Nephron progenitor cell (in vitro differentiated cells): ENCODE results near the gene ARHGAP24.
A peak's percentile ranks its signal among the peaks of the same experiment; 100 is the strongest.
"Not testable (repeated sequence)": the region's sequence is repeated elsewhere in the genome, so short reads cannot be mapped to it uniquely, and the experiment has no call there.

Source experiments
- DNase-seq: peaks from one replicate; pipeline ENCODE4 v3.0.0; 2021
- H3K27ac Mint-ChIP-seq: 2 replicates; pipeline ENCODE4 v1.8.0; 2021; ENCODE audit warnings: mild to moderate bottlenecking, moderate library complexity, mixed read lengths
- H3K27me3 Mint-ChIP-seq: 2 replicates; pipeline ENCODE4 v1.8.0; 2021; ENCODE audit warnings: mild to moderate bottlenecking, low read depth, mixed read lengths; ENCODE audit not compliant: poor library complexity
- H3K36me3 Mint-ChIP-seq: 2 replicates; pipeline ENCODE4 v1.8.0; 2021; ENCODE audit warnings: low read depth, mixed read lengths
- H3K4me1 Mint-ChIP-seq: 2 replicates; pipeline ENCODE4 v1.8.0; 2021; ENCODE audit warnings: mixed read lengths
- H3K4me3 Mint-ChIP-seq: 2 replicates; pipeline ENCODE4 v1.8.0; 2021; ENCODE audit warnings: mild to moderate bottlenecking, moderate library complexity, mixed read lengths
- H3K9me3 Mint-ChIP-seq: 2 replicates; pipeline ENCODE4 v1.8.0; 2021; ENCODE audit warnings: mild to moderate bottlenecking, moderate library complexity, mixed read lengths
- CTCF ChIP-seq: fragments of 200-600 bp; sonication (generic); IDR thresholded peaks from 2 replicates; pipeline ENCODE4 v1.5.0; 2021; ENCODE audit warnings: antibody characterized with exemption

ARHGAP24 gene

GRCh38 chr4:85901500-85901899, 426.6 kb downstream of the ARHGAP24 start:
- no peak for DNase-seq
- peaks cover 36% of the 10 kb centered on the region for H3K4me1 Mint-ChIP-seq
- H3K36me3 Mint-ChIP-seq, result peaks cover 30% of the 10 kb centered on the region
- no peak for TF ChIP-seq CTCF
- H3K27ac Mint-ChIP-seq, result no peak overlapping the region
- H3K27me3 Mint-ChIP-seq, result no peaks in the 10 kb centered on the region
- H3K9me3 Mint-ChIP-seq, result peaks cover 6% of the 10 kb centered on the region
- H3K4me3 Mint-ChIP-seq, result no peak overlapping the region

GRCh38 chr4:85902647-85903046, 427.7 kb downstream of the ARHGAP24 start:
- not testable (repeated sequence) for H3K9me3 Mint-ChIP-seq, H3K27me3 Mint-ChIP-seq, DNase-seq, H3K27ac Mint-ChIP-seq, H3K4me3 Mint-ChIP-seq
- peaks cover 25% of the 10 kb centered on the region for H3K4me1 Mint-ChIP-seq
- H3K36me3 Mint-ChIP-seq, result peaks cover 39% of the 10 kb centered on the region

- Mint-ChIP-seq H3K36me3 (peaks cover 44% of the 10 kb centered on the region), H3K4me3 (no peak overlapping the region), H3K27me3 (no peaks in the 10 kb centered on the region), H3K9me3 (peaks cover 6% of the 10 kb centered on the region), H3K4me1 (peaks cover 25% of the 10 kb centered on the region), H3K27ac (no peak overlapping the region)
- no peak for TF ChIP-seq CTCF
- DNase-seq, result no peak
Measured at GRCh38 chr4:85905761-85906160, 430.8 kb downstream of the ARHGAP24 start.

- TF ChIP-seq CTCF, result no peak
- H3K4me1 Mint-ChIP-seq, result peaks cover 25% of the 10 kb centered on the region
- H3K27ac Mint-ChIP-seq, result no peak overlapping the region
- H3K36me3 Mint-ChIP-seq, result peaks cover 31% of the 10 kb centered on the region
- no peaks in the 10 kb centered on the region for H3K27me3 Mint-ChIP-seq
- H3K4me3 Mint-ChIP-seq, result no peak overlapping the region
- peaks cover 3% of the 10 kb centered on the region for H3K9me3 Mint-ChIP-seq
- no peak for DNase-seq
Measured at GRCh38 chr4:85907001-85907400, 432.1 kb downstream of the ARHGAP24 start.

GRCh38 chr4:85909851-85910250, 434.9 kb downstream of the ARHGAP24 start:
- H3K9me3 Mint-ChIP-seq, result no peaks in the 10 kb centered on the region
- H3K4me1 Mint-ChIP-seq, result peaks cover 16% of the 10 kb centered on the region
- no peak overlapping the region for H3K4me3 Mint-ChIP-seq
- no peaks in the 10 kb centered on the region for H3K27me3 Mint-ChIP-seq
- DNase-seq, result no peak
- H3K27ac Mint-ChIP-seq, result peak overlapping the region; percentile 70
- no peak for TF ChIP-seq CTCF
- H3K36me3 Mint-ChIP-seq, result peaks cover 20% of the 10 kb centered on the region

- Mint-ChIP-seq H3K4me1 (peaks cover 6% of the 10 kb centered on the region), H3K27ac (no peak overlapping the region), H3K4me3 (no peak overlapping the region), H3K9me3 (peaks cover 8% of the 10 kb centered on the region), H3K36me3 (peaks cover 31% of the 10 kb centered on the region), H3K27me3 (no peaks in the 10 kb centered on the region)
- TF ChIP-seq CTCF, result no peak
- no peak for DNase-seq
Measured at GRCh38 chr4:85910985-85911384, 436.0 kb downstream of the ARHGAP24 start.
